HG03457 (cell line): ENCODE results near the gene ORC3.
A peak's percentile ranks its signal among the peaks of the same experiment; 100 is the strongest.
"Not testable (repeated sequence)": the region's sequence is repeated elsewhere in the genome, so short reads cannot be mapped to it uniquely, and the experiment has no call there.

Experiments
- ATAC-seq: cut with Tn5 transposase; IDR thresholded peaks from one replicate; pipeline ENCODE4 v1.9.1; 2021; ENCODE audit warnings: moderate number of reproducible peaks; ENCODE audit not compliant: unreplicated experiment

ORC3 gene

DNA sequence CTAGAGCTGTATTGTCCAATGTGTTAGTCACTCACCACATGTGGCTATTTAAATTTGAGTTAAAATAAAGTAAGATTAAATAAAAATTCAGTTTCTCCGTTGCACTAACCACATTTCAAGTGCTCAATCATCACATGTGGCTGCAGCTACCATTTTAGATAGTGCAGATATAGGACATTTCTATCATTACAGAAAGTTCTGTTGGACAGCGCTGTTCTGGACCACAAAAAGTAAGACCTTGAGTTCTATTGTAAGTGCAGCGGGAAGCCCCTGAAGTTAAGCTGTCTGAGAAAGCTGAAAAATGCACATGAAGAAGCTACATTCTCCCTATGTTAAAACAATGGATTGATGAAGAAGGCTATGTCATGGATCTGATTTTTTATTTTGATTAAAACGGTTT lies 1.1 kb downstream of the ORC3 start:
- no peak for ATAC-seq

DNA sequence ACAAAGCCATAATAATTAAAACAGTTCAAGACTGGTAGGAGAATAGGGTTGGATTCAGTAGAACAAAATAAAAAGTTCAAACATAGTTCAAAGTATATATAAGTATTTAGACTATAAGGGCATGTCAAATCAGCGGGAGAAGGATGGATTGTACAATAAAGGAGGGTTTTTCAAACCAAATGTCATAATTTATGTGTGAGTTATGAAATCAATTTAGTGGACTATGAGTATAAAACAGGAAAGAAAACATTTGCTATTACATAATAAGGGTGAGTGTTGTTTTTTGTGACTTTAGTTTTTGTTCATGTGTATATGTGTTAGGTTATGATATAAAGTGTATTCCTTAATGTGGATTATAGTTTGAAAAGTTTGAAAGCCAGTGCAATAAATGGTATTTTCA lies 10.6 kb downstream of the ORC3 start:
- no peak for ATAC-seq

- no peak for ATAC-seq
These were observed 16.3 kb downstream of the ORC3 start for GRCh38 chr6:87606199-87606598.

DNA sequence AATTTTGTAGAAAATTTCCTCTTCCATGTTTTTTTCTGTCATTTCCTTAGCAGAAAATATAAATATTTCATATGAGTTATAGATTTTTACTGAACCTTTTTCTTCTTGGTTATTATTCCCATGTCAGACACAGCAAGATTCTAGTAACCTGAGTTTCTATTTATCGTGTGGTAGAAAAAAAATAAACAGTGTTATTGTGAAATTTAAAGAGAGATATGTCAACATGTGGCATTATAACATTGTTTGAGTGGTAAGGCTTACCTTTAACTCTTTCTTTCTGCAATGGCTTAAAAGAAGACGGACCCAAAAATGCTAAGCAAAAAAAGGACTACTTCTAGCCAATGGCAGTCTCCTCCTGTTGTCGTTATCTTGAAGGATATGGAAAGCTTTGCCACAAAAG lies 18.9 kb downstream of the ORC3 start:
- no peak for ATAC-seq

DNA sequence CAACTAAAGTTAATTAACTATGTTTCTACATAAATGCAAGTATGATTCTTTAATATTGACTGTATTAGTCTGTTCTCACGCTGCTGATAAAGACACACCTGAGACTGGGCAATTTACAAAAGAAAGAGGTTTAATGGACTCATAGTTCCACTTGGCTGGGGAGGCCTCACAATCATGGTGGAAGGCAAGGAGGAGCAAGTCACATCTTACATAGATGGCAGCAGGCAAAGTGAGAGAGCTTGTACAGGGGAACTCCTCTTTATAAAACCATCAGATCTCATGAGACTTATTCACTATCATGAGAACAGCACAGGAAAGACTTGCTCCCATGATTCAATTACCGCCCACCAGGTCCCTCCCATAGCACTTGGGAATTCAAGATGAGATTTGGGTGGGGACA lies 23.1 kb downstream of the ORC3 start:
- not testable (repeated sequence) for ATAC-seq

GRCh38 chr6:87617405-87617804 lies 27.5 kb downstream of the ORC3 start:
- no peak for ATAC-seq

GRCh38 chr6:87618531-87618930 lies 28.6 kb downstream of the ORC3 start:
- no peak for ATAC-seq

- ATAC-seq = no peak
These were observed 33.3 kb downstream of the ORC3 start for GRCh38 chr6:87623248-87623647.

GRCh38 chr6:87628424-87628823 lies 38.5 kb downstream of the ORC3 start:
- ATAC-seq = no peak

DNA sequence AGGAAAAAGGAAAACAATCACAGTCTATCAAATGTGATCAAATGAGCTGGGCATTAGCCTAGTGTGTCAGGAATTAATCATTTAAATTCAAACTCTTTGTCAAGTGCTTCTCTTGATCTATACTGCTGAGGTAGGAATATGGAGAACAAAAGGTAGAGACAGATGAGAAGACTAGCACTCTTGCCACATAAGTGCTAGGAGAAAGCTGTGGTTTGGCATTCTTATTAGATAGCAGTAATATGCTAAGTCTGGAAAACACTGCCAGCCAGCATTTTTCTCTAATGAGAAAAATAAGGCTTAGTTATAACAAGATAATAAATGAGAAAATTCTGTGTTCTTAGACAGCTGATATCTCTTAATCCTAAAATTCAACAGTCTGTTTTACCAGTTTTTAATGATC lies 38.9 kb downstream of the ORC3 start:
- no peak for ATAC-seq

DNA sequence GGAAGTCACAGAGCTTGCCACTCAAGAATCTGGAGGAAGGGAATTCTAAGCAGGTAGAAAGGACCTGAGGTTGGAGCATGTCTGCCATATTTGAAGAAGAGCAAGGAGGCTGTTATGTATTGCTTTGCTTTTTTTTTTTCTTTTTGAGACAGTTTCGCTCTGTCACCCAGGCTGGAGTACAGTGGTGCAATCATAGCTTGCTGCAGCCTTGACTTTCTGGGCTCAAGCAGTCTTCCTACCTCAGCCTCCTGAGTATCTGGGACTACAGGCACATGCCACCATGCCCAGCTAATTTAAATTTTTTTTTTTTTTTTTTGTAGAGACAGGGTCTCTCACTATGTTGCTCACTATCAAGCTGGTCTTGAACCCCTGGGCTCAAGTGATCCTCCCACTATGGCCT lies 40.8 kb downstream of the ORC3 start:
- ATAC-seq = no peak

GRCh38 chr6:87633851-87634250 lies 43.9 kb downstream of the ORC3 start:
- no peak for ATAC-seq

DNA sequence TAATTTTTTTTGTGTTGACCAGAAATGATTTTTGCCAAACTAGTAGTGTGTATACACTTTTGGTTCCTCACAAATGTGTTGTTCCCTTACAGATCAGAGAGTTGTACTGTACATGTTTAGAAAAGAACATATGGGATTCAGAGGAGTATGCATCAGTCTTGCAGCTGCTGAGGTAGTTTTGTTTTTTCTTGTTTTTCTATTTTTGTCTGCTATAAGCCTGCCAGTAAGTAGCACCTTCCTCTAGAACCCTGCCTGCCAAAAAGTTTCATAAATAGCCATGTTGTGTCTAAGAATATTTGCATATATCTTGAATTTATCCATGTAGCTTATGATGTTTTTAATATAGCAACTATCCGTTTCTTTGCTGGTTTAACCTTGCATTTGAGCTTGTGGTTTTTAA lies 46.4 kb downstream of the ORC3 start:
- no peak for ATAC-seq

DNA sequence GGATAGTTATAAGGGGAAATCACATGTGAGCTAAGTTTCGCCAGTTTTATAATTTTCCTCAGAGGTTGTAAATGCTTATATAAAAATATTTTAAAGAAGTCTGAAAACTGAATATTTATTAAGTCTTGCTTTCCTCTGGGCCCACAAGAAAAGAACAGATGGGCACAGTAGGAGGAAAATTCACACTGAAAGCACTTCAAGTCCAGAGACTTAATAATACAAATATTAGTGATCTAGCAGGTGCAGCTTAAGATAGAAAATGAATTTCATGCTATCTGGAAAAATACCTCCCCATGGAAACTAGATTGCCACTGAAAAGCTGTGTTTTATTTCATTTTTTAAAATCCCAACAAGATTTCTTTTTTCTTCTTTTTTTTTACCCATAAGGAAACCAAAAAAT lies 47.2 kb downstream of the ORC3 start:
- ATAC-seq = no peak

GRCh38 chr6:87639373-87639772 lies 49.4 kb downstream of the ORC3 start:
- no peak for ATAC-seq

- ATAC-seq = no peak
These were observed 51.2 kb downstream of the ORC3 start for GRCh38 chr6:87641065-87641692.

DNA sequence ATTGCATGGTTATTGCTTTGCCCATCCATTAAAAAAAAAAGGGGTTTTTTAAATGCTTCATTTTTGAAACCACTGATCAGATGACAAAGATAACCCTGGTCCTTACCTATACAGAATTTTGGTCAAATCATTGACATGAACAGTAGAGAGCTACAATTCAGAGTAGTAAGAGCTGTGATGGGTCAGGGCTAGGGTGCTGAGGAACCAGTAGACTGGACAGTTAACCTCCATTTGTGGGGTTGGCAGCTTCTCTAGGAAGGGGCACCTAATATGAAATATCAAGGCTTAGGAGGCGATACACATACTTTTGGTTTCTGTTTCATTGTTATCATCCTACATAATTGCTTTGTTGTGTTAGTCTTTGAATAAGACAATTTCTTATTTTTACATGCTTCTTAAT lies 55.1 kb downstream of the ORC3 start:
- ATAC-seq = no peak

- no peak for ATAC-seq
These were observed 63.4 kb downstream of the ORC3 start for GRCh38 chr6:87653074-87653962.

GRCh38 chr6:87654122-87654521 lies 64.2 kb downstream of the ORC3 start:
- no peak for ATAC-seq

DNA sequence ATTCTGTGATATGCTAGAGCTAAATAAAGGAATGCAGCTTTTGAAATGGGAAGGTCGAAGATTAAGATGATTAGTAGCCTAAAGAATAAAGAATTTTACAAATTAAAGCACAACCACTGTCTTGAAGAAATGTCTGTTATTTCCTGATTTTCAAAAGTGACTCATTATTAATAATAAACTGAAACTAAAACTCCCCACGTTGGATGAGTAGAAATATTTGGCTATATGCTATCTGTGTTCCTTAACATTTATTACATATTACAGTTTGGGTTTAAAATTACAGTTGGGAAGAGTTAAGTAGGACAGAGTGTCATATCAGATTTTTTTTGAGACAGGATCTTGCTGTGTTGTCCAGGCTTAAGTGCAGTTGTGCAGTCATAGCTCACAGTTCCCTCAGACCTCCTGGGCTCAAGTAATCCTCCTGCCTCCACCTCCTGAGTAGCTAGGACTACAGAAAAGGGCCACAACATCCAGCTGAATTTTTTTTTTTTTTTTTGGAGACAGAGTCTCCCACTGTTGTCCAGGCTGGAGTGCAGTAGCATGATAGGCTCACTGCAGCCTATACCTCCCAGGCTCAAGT lies 65.0 kb downstream of the ORC3 start:
- no peak for ATAC-seq

- no peak for ATAC-seq
These were observed 65.9 kb downstream of the ORC3 start for GRCh38 chr6:87655824-87656223.

DNA sequence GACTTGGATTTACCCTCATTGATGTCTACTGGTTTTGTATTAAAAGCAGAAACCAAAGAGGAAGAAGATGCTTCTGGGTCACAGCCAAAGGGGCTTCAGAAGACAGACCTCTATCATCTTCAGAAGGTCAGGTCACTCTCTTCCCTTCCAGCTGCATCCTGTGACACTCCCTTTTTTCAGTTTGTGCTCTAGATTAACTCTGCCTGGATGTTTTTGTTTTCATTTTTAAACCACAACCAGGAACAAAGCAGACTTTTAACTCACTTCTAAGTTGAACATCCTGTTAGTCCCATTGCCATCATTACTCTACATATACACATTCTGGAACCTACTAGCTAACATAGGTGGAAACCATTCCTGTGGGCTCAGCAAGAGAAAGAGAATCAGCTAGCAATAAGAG lies 66.9 kb downstream of the ORC3 start:
- ATAC-seq = peak; percentile 59
